Endodermal cell (in vitro differentiated cells): Measurements from ENCODE around the gene B4GALT1. TPM values are rescaled to one million over a fixed set of nuclear protein-coding genes. Genes with fewer than 3 reads are reported as not detected.
A peak's percentile ranks its signal among the peaks of the same experiment; 100 is the strongest.

Source experiments
- DNase-seq: peaks from one replicate; pipeline ENCODE4 v3.0.0-alpha.2; 2017
- H3K27ac ChIP-seq: 2 replicates; pipeline ENCODE4 v1.5.1; 2013; ENCODE audit warnings: mild to moderate bottlenecking, low read depth, low read length, moderate library complexity
- H3K27me3 ChIP-seq: 2 replicates; pipeline ENCODE4 v1.6.1; 2013; ENCODE audit warnings: mild to moderate bottlenecking, low read length, moderate library complexity; ENCODE audit not compliant: insufficient read depth, control insufficient read depth, poor library complexity, severe bottlenecking
- H3K36me3 ChIP-seq: 2 replicates; pipeline ENCODE4 v1.7.0; 2013; ENCODE audit warnings: mild to moderate bottlenecking, low read length, moderate library complexity; ENCODE audit not compliant: control insufficient read depth, insufficient read depth
- H3K4me1 ChIP-seq: one replicate; pipeline ENCODE4 v1.7.0; 2013; ENCODE audit warnings: low read length; ENCODE audit not compliant: control insufficient read depth, insufficient read depth
- H3K4me3 ChIP-seq: 2 replicates; pipeline ENCODE4 v1.5.1; 2013; ENCODE audit warnings: mild to moderate bottlenecking, low read length, moderate library complexity
- H3K9ac ChIP-seq: 2 replicates; pipeline ENCODE4 v1.6.1; 2013; ENCODE audit warnings: mild to moderate bottlenecking, low read length, moderate library complexity; ENCODE audit not compliant: poor library complexity, severe bottlenecking; ENCODE audit errors: extremely low read depth
- H3K9me3 ChIP-seq: 2 replicates; pipeline ENCODE4 v1.6.1; 2013; ENCODE audit warnings: mild to moderate bottlenecking, low read length, moderate library complexity; ENCODE audit not compliant: control insufficient read depth
- H3K27ac Mint-ChIP-seq: 2 replicates; pipeline ENCODE4 v1.8.0; 2020; ENCODE audit warnings: mixed read lengths
- H3K27me3 Mint-ChIP-seq: 2 replicates; pipeline ENCODE4 v1.8.0; 2021; ENCODE audit warnings: mild to moderate bottlenecking, mixed read lengths; ENCODE audit not compliant: insufficient read depth
- H3K36me3 Mint-ChIP-seq: 2 replicates; pipeline ENCODE4 v1.8.0; 2020; ENCODE audit warnings: low read depth, mixed read lengths
- H3K4me1 Mint-ChIP-seq: 2 replicates; pipeline ENCODE4 v1.8.0; 2020; ENCODE audit warnings: mixed read lengths
- H3K4me3 Mint-ChIP-seq: 2 replicates; pipeline ENCODE4 v1.8.0; 2020; ENCODE audit warnings: mild to moderate bottlenecking, moderate library complexity, mixed read lengths
- H3K9me3 Mint-ChIP-seq: 2 replicates; pipeline ENCODE4 v1.8.0; 2020; ENCODE audit warnings: mild to moderate bottlenecking, mixed read lengths
- WGBS, 2 experiments: methylation state at CpG; one replicate each; pipeline versions ENCODE4 v1.1.5 to v1.1.7; 2013; ENCODE audit warnings: missing lambda C conversion rate in 2 of 2, mixed read lengths in 1 of 2; ENCODE audit not compliant: insufficient coverage in 1 of 2, insufficient read length in 1 of 2; 5-methylcytosine and 5-hydroxymethylcytosine counted together
- total RNA-seq, 2 donors: library from RNA; stranded (reverse); fragmentation: NEBNext Ultra II Directional in 1 of 2; extraction: Animal tissue kit (Norgen Biotek cat#: 25700) in 1 of 2; gene quantifications; 2 replicates in 1 of 2; 3 replicates in 1 of 2; pipeline ENCODE4 v1.2.1, GENCODE V29; 2021
- TF ChIP-seq, protein P1 (sequence below): fragments of 200-600 bp; sonication (generic); conservative IDR thresholded peaks from 2 replicates; pipeline ENCODE4 v1.5.0; 2021; ENCODE audit warnings: antibody characterized with exemption, mild to moderate bottlenecking

Gene B4GALT1
- total RNA-seq, 2 donors from 2014 or later, result 62.9 to 92.6 TPM

DNA sequence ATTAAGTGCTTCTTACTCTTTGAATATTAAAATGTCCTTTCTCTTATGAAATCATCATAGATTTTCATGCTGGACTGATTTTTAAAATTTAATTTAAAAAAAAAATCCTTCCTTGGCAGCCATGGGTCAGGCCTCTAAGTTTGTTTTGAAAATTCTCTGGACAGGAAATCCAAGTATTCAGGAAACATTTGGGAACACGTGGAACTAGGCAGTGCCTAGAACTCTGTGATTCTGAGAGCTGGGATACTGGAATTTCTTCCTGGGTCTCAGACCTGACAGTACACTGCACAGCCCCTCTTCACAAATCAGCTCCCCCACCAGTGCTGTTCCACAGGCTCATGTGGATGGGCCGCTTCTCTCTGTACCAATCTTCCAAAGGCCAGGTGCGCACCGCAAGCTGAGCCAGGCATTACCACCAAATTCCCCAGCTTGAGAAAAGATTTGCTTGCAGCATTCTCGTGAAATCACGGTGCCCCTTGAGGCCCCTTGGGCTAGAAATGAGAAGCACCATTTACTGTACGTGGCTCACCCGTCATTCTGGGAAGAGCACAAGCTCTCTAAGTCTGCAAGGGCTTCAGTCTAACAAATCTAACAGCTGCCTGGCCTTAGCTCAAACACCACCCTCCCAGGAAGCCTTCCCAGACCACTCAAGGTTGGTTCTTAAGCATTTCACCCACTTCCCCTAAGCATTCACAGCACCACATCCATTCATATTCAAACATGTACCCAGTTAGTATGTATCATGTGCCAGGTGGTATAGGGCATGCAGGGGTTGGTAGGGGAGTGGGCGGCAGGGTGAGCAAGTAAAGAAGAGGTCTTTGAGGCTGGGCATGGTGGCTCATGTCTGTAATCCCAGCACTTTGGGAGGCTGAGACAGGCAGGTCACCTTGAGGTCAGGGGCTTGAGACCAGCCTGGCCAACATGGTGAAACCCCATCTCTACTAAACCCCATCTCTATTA is 26.5 kb downstream of the B4GALT1 start:
- TF ChIP-seq, protein P1, sequence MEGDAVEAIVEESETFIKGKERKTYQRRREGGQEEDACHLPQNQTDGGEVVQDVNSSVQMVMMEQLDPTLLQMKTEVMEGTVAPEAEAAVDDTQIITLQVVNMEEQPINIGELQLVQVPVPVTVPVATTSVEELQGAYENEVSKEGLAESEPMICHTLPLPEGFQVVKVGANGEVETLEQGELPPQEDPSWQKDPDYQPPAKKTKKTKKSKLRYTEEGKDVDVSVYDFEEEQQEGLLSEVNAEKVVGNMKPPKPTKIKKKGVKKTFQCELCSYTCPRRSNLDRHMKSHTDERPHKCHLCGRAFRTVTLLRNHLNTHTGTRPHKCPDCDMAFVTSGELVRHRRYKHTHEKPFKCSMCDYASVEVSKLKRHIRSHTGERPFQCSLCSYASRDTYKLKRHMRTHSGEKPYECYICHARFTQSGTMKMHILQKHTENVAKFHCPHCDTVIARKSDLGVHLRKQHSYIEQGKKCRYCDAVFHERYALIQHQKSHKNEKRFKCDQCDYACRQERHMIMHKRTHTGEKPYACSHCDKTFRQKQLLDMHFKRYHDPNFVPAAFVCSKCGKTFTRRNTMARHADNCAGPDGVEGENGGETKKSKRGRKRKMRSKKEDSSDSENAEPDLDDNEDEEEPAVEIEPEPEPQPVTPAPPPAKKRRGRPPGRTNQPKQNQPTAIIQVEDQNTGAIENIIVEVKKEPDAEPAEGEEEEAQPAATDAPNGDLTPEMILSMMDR, result no peak
- DNase-seq, result no peak
- no peaks in the 10 kb centered on the region for H3K9me3 Mint-ChIP-seq
- H3K4me1 ChIP-seq, result peaks cover 3% of the 10 kb centered on the region
- WGBS, 2 experiments, result 92 to 99% methylated on average over 8 to 9 of the region's 9 CpGs
- no peaks in the 10 kb centered on the region for H3K27me3 ChIP-seq
- no peak overlapping the region for H3K4me3 ChIP-seq
- no peaks in the 10 kb centered on the region for H3K9me3 ChIP-seq
- H3K9ac ChIP-seq, result no peak overlapping the region
- no peaks in the 10 kb centered on the region for H3K27me3 Mint-ChIP-seq
- peaks cover 3% of the 10 kb centered on the region for H3K36me3 Mint-ChIP-seq
- no peak overlapping the region for H3K4me3 Mint-ChIP-seq
- H3K4me1 Mint-ChIP-seq, result peaks cover 25% of the 10 kb centered on the region
- H3K27ac Mint-ChIP-seq, result peak overlapping the region; percentile 42
- H3K27ac ChIP-seq, result no peak overlapping the region
- no peaks in the 10 kb centered on the region for H3K36me3 ChIP-seq

DNA sequence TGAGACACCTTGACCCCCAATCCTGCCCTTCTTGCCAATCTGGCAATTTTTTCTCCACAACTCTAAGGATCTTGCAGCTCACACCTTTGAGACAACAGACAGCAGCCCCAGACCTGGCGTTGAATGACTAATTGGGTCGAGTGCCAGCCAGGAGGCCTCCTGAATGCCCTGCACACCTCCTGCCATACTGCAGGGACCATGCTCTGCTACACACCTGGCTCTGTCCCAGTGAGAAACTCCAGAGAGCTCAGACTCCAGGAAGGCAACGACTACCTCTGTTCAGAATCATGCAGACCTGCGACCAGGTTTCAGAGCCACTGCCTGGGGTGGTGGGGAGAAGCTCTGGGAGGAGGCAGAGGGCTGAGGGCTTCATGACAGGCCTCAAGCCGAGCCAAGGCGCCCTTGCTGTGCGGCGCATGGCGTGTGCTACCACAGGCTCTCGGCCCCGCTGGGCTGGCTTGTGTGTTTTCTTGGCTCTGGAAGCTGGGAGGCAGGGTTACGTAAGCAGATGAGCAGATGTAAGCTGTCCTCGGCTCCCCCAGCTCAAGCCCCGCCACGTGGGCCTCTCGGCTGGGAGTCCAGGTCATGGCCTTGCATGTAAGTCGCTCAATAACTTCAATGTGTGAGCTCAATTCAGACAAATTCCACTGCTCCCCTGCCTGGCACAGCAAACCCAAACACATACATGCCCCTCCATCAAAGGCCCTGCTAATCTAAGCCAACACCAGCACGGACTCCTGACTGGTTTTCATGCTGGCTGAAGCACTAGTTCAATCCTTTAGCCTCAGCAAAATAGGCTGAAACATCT is 27.5 kb downstream of the B4GALT1 start:
- Histone ChIP-seq H3K27ac (no peak overlapping the region), H3K4me3 (no peak overlapping the region), H3K36me3 (peaks cover under 1% of the 10 kb centered on the region), H3K9ac (no peak overlapping the region), H3K27me3 (no peaks in the 10 kb centered on the region), H3K9me3 (no peaks in the 10 kb centered on the region), H3K4me1 (peaks cover 3% of the 10 kb centered on the region)
- WGBS, 2 experiments, result 79 to 87% methylated on average over 16 to 18 of the region's 18 CpGs
- Mint-ChIP-seq H3K36me3 (peaks cover 7% of the 10 kb centered on the region), H3K27me3 (no peaks in the 10 kb centered on the region), H3K27ac (no peak overlapping the region), H3K4me3 (no peak overlapping the region), H3K4me1 (peaks cover 25% of the 10 kb centered on the region), H3K9me3 (no peaks in the 10 kb centered on the region)
- no peak for DNase-seq
- TF ChIP-seq, protein P1, result no peak

DNA sequence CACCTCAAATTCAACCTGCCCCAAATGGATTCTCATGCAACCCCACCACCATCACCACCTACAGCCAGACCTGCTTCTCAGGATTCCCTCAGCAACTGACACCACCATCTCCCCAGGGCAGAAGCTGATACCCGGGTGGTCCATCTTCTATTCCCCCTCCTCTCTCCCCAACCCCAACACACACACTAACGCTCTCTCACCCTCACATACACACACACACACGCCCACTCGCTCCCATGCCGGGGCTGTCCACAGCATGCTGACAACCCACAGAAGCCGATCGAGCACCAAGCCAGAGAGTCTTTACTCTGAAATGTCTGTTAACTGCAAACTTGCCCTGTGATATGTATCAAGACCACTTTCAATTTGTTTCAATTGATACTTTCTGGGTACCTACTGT is 28.4 kb downstream of the B4GALT1 start:
- no peak overlapping the region for H3K4me3 ChIP-seq
- TF ChIP-seq, protein P1, result no peak
- peaks cover 9% of the 10 kb centered on the region for H3K36me3 ChIP-seq
- H3K27ac ChIP-seq, result no peak overlapping the region
- H3K27me3 Mint-ChIP-seq, result no peaks in the 10 kb centered on the region
- no peaks in the 10 kb centered on the region for H3K9me3 ChIP-seq
- peaks cover 25% of the 10 kb centered on the region for H3K4me1 Mint-ChIP-seq
- no peak overlapping the region for H3K27ac Mint-ChIP-seq
- H3K27me3 ChIP-seq, result no peaks in the 10 kb centered on the region
- peaks cover 7% of the 10 kb centered on the region for H3K36me3 Mint-ChIP-seq
- H3K9me3 Mint-ChIP-seq, result no peaks in the 10 kb centered on the region
- no peak overlapping the region for H3K4me3 Mint-ChIP-seq
- 92 to 94% methylated on average over 6 to 7 of the region's 7 CpGs for WGBS, 2 experiments
- H3K9ac ChIP-seq, result no peak overlapping the region
- peaks cover 3% of the 10 kb centered on the region for H3K4me1 ChIP-seq
- no peak for DNase-seq
